HepG2 (cell line): ENCODE measurements around the gene KLF17. TPM values are rescaled to one million over a fixed set of nuclear protein-coding genes. Genes with fewer than 3 reads are reported as not detected.

Source experiments
- ATAC-seq: fragments of 200-7000 bp; cut with Tn5 transposase; 3 replicates; pipeline ENCODE4 v1.9.1; 2020; ENCODE audit warnings: mild to moderate bottlenecking, moderate library complexity
- BruUV-seq: library from RNA; stranded (reverse); fragments of 400-500 nt; replicated peaks from 2 replicates; lab custom pipeline; 2021; lab: Mats Ljungman, UMichigan
- CTCF ChIA-PET: fragments of 300-600 bp; formaldehyde crosslinking; extraction: SDS; loops from one replicate; lab custom pipeline; 2021; ENCODE audit warnings: low total read pairs, inconsistent platforms, low intra/inter-chr PET ratio; lab: Yijun Ruan, JAX
- POLR2A ChIA-PET: fragments of 350-600 bp; sonication (Branson Sonifier 250); formaldehyde crosslinking; loops from one replicate; lab custom pipeline; 2020; ENCODE audit warnings: antibody characterized with exemption, inconsistent platforms; lab: Yijun Ruan, JAX
- DNase-seq: peaks from one replicate; pipeline ENCODE4 v3.0.0-alpha.2; 2015; ENCODE audit warnings: low spot score
- FAIRE-seq: peaks from 3 replicates; lab custom pipeline; 2011; peaks lifted over from hg19 to GRCh38; lab: Jason Lieb, UNC
- H2AFZ ChIP-seq: one replicate; pipeline ENCODE4 v1.6.1; 2011; ENCODE audit warnings: low read length, inconsistent platforms
- H3K27ac ChIP-seq: fragments of 300-600 bp; 3 replicates; pipeline ENCODE4 v1.8.0; 2011; ENCODE audit warnings: mixed run types, mild to moderate bottlenecking, mixed read lengths, low read length, inconsistent platforms; ENCODE audit not compliant: insufficient read depth; ENCODE audit errors: extremely low read length
- H3K27me3 ChIP-seq, 2 experiments: fragments of 200-600 bp in 1 of 2; 2 replicates in 1 of 2; 3 replicates in 1 of 2; pipeline versions ENCODE4 v1.6.0 to v1.8.0; 2011; ENCODE audit warnings: low read length in 2 of 2, mild to moderate bottlenecking in 2 of 2, moderate library complexity in 2 of 2, inconsistent platforms in 1 of 2; ENCODE audit not compliant: insufficient read depth in 2 of 2, control insufficient read depth in 1 of 2
- H3K36me3 ChIP-seq, 2 experiments: fragments of 200-600 bp in 1 of 2; replicated peaks in 1 of 2; 2 replicates in 1 of 2; 3 replicates in 1 of 2; pipeline versions ENCODE4 v1.5.1 to v1.8.0; 2011; ENCODE audit warnings: low read length in 2 of 2, inconsistent platforms in 1 of 2; ENCODE audit not compliant: insufficient read depth in 2 of 2, control insufficient read depth in 1 of 2
- H3K4me1 ChIP-seq: 2 replicates; pipeline ENCODE4 v1.5.1; 2012; ENCODE audit warnings: low read length, inconsistent platforms; ENCODE audit not compliant: insufficient read depth
- H3K4me2 ChIP-seq: 2 replicates; pipeline ENCODE4 v1.6.0; 2011; ENCODE audit warnings: low read depth, low read length, inconsistent platforms
- H3K4me3 ChIP-seq, 3 experiments: fragments of 200-600 bp in 1 of 3; sonication (generic), shearing (Covaris generic) in 1 of 3; replicated peaks in 1 of 3; 2 replicates each; pipeline ENCODE4 v1.5.1; 2011 to 2016; ENCODE audit warnings: low read length in 3 of 3, inconsistent platforms in 2 of 3, low read depth in 2 of 3, mild to moderate bottlenecking in 2 of 3, control low read depth in 1 of 3, mixed read lengths in 1 of 3; ENCODE audit not compliant: insufficient read depth in 1 of 3
- H3K79me2 ChIP-seq: one replicate; pipeline ENCODE4 v1.6.1; 2011; ENCODE audit warnings: low read length, inconsistent platforms; ENCODE audit not compliant: insufficient read depth
- H3K9ac ChIP-seq: 2 replicates; pipeline ENCODE4 v1.6.0; 2011; ENCODE audit warnings: mild to moderate bottlenecking, low read depth, low read length, inconsistent platforms; ENCODE audit not compliant: insufficient read depth
- H3K9me3 ChIP-seq: 2 replicates; pipeline ENCODE4 v1.5.1; 2012; ENCODE audit warnings: mild to moderate bottlenecking, low read length
- H4K20me1 ChIP-seq: 2 replicates; pipeline ENCODE4 v1.6.0; 2011; ENCODE audit warnings: inconsistent platforms, mild to moderate bottlenecking, low read length, moderate library complexity; ENCODE audit not compliant: insufficient read depth
- GTF3A ChIP-seq: sonication (generic); formaldehyde crosslinking; conservative IDR thresholded peaks from 2 replicates; pipeline ENCODE4 v1.4.0; 2020; ENCODE audit warnings: mild to moderate bottlenecking, missing genetic modification reagents
- KLF12 ChIP-seq: sonication (generic); formaldehyde crosslinking; IDR thresholded peaks from 2 replicates; pipeline ENCODE4 v1.4.0; 2020; ENCODE audit warnings: missing genetic modification reagents, borderline replicate concordance
- MED8 ChIP-seq: sonication (generic); formaldehyde crosslinking; IDR thresholded peaks from 2 replicates; pipeline ENCODE4 v1.8.1; 2023; ENCODE audit warnings: mild to moderate bottlenecking, missing genetic modification reagents; ENCODE audit not compliant: insufficient replicate concordance
- MIER3 ChIP-seq: IDR thresholded peaks from 2 replicates; pipeline ENCODE4 v1.6.1; 2016; ENCODE audit warnings: missing compliant biosample characterization, borderline replicate concordance
- SSRP1 ChIP-seq: IDR thresholded peaks from 2 replicates; pipeline ENCODE4 v1.6.1; 2016; ENCODE audit warnings: control low read depth
- ZFP82 ChIP-seq: sonication (generic); formaldehyde crosslinking; IDR thresholded peaks from 2 replicates; pipeline ENCODE4 v1.5.1; 2020; ENCODE audit warnings: mild to moderate bottlenecking, missing genetic modification reagents, borderline replicate concordance
- ZNF569 ChIP-seq: sonication (generic); formaldehyde crosslinking; IDR thresholded peaks from 2 replicates; pipeline ENCODE4 v1.5.0; 2020; ENCODE audit warnings: mild to moderate bottlenecking, missing genetic modification reagents, moderate library complexity, borderline replicate concordance
- ZNF7 ChIP-seq: IDR thresholded peaks from 2 replicates; pipeline ENCODE4 v1.6.1; 2016; ENCODE audit warnings: missing biosample characterization, missing genetic modification reagents
- ZNF709 ChIP-seq: sonication (generic); formaldehyde crosslinking; IDR thresholded peaks from 2 replicates; pipeline ENCODE4 v1.5.0; 2020; ENCODE audit warnings: mild to moderate bottlenecking, missing genetic modification reagents
- ZNF713 ChIP-seq: sonication (generic); formaldehyde crosslinking; IDR thresholded peaks from 2 replicates; pipeline ENCODE4 v1.4.0; 2020; ENCODE audit warnings: mild to moderate bottlenecking, missing genetic modification reagents
- WGBS: methylation state at CpG from one replicate; pipeline ENCODE4 v1.1.6; 2017; ENCODE audit warnings: low lambda C conversion rate; 5-methylcytosine and 5-hydroxymethylcytosine counted together
- in situ Hi-C: cut with HindIII; loops from 2 replicates; pipeline ENCODE4 v1.10.0; 2017; ENCODE audit warnings: low pct_unique_long_range_greater_than_20kb; ENCODE audit not compliant: extremely low pct_ligation_motif_present
- intact Hi-C: fragments of 100-400 bp; cut with micrococcal nuclease; formaldehyde crosslinking; loops from one replicate; pipeline ENCODE4 v1.10.0; 2022; ENCODE audit not compliant: unreplicated experiment
- polyA plus RNA-seq, 8 experiments: library from polyadenylated mRNA; depleted of rRNA in 3 of 8; stranded (reverse) in 7 of 8; unstranded in 1 of 8; fragments of >200 nt; fragmentation: Illumina TruSeq in 4 of 8; extraction: Trizol in 4 of 8; gene quantifications; 2 replicates each; pipeline versions ENCODE4 v1.2.1 to v1.2.3, GENCODE V29; 2011 to 2016; ENCODE audit warnings: low read depth in 4 of 8, missing spikeins in 1 of 8, mixed read lengths in 1 of 8; ENCODE audit not compliant: insufficient read depth in 1 of 8
- total RNA-seq, 5 experiments: library from RNA; depleted of rRNA; stranded (reverse); fragments of >200 nt; fragmentation: Illumina TruSeq; extraction: Trizol; gene quantifications; 2 replicates each; pipeline ENCODE4 v1.2.3, GENCODE V29; 2016; ENCODE audit warnings: low read depth in 1 of 5
- TF ChIP-seq, protein P1 (sequence below): sonication (generic); formaldehyde crosslinking; IDR thresholded peaks from 2 replicates; pipeline ENCODE4 v1.4.0; 2020; ENCODE audit warnings: low read depth, missing genetic modification reagents
- TF ChIP-seq, protein P2 (sequence below): sonication (generic); formaldehyde crosslinking; IDR thresholded peaks from 2 replicates; pipeline ENCODE4 v1.5.1; 2020; ENCODE audit warnings: mild to moderate bottlenecking, missing genetic modification reagents, moderate library complexity

The KLF17 gene
- total and polyA plus RNA-seq, 2 of the 13 experiments (the other 11 are each of a cell fraction or from before 2014, with no cell fraction given), result not detected

GRCh38 chr1:44112486-44112885 is 6.1 kb upstream of the KLF17 start:
- Histone ChIP-seq H3K4me2 (no peak overlapping the region), H3K9ac (no peak overlapping the region), H3K36me3 (no peaks in the 10 kb centered on the region), H3K27me3 (peaks cover 1 to 23% of the 10 kb centered on the region in 2 experiments; a peak in 3 of 5 replicates), H3K4me1 (no peaks in the 10 kb centered on the region), H3K9me3 (no peaks in the 10 kb centered on the region), H3K4me3 (no peak overlapping the region), H3K27ac (no peak overlapping the region), H3K79me2 (no peaks in the 10 kb centered on the region), H4K20me1 (no peaks in the 10 kb centered on the region), H2AFZ (no peak overlapping the region)
- intact Hi-C loops (no loop called here), in situ Hi-C loops (no loop called here)
- TF ChIP-seq KLF12 (CRISPR knock-in tag) (no peak), ZFP82 (CRISPR knock-in tag) (no peak), MIER3 (no peak), GTF3A (no peak), ZNF709 (no peak), MED8 (no peak), ZNF569 (CRISPR knock-in tag) (no peak), ZNF713 (CRISPR knock-in tag) (no peak), SSRP1 (CRISPR knock-in tag) (no peak), ZNF7 (CRISPR knock-in tag) (no peak)
- TF ChIP-seq, protein P1, sequence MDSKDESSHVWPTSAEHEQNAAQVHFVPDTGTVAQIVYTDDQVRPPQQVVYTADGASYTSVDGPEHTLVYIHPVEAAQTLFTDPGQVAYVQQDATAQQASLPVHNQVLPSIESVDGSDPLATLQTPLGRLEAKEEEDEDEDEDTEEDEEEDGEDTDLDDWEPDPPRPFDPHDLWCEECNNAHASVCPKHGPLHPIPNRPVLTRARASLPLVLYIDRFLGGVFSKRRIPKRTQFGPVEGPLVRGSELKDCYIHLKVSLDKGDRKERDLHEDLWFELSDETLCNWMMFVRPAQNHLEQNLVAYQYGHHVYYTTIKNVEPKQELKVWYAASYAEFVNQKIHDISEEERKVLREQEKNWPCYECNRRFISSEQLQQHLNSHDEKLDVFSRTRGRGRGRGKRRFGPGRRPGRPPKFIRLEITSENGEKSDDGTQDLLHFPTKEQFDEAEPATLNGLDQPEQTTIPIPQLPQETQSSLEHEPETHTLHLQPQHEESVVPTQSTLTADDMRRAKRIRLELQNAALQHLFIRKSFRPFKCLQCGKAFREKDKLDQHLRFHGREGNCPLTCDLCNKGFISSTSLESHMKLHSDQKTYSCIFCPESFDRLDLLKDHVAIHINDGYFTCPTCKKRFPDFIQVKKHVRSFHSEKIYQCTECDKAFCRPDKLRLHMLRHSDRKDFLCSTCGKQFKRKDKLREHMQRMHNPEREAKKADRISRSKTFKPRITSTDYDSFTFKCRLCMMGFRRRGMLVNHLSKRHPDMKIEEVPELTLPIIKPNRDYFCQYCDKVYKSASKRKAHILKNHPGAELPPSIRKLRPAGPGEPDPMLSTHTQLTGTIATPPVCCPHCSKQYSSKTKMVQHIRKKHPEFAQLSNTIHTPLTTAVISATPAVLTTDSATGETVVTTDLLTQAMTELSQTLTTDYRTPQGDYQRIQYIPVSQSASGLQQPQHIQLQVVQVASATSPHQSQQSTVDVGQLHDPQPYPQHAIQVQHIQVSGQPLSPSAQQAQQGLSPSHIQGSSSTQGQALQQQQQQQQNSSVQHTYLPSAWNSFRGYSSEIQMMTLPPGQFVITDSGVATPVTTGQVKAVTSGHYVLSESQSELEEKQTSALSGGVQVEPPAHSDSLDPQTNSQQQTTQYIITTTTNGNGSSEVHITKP, result no peak
- TF ChIP-seq, protein P2, sequence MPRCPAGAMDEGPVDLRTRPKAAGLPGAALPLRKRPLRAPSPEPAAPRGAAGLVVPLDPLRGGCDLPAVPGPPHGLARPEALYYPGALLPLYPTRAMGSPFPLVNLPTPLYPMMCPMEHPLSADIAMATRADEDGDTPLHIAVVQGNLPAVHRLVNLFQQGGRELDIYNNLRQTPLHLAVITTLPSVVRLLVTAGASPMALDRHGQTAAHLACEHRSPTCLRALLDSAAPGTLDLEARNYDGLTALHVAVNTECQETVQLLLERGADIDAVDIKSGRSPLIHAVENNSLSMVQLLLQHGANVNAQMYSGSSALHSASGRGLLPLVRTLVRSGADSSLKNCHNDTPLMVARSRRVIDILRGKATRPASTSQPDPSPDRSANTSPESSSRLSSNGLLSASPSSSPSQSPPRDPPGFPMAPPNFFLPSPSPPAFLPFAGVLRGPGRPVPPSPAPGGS (CRISPR knock-in tag), result no peak
- ATAC-seq, result no peak
- no peak for FAIRE-seq
- POLR2A ChIA-PET, result no interaction called here
- DNase-seq, result no peak
- 3% methylated on average over 3 of the region's 3 CpGs for WGBS
- BruUV-seq, result no TSS peak
- CTCF ChIA-PET, result no interaction called here
